ENCODE measurements around the gene STRBP.
"Not testable (repeated sequence)": the region's sequence is repeated elsewhere in the genome, so short reads cannot be mapped to it uniquely, and the experiment has no call there.

The STRBP gene

DNA sequence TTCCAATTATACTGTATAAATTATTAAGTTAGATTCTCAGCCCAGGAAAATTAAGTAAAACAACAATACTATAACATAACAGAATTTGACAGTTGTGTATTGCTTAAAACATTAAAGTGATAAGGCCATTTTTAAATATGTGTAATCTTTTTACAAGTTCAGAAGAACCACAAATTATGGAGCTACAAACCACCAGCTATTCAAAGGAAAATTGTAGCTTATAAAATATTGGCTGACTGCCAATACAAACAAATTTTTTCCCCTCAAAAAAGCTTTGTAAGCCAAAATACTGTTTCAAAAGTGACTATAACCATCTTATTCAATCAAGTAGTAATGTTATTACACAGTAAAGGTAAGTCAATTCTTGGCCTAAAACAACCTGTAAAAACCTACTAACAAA is 21.9 kb downstream of the STRBP start:
- no peak for DNase-seq

GRCh38 chr9:123239726-123240125 is 28.7 kb downstream of the STRBP start:
- DNase-seq, result no peak

DNA sequence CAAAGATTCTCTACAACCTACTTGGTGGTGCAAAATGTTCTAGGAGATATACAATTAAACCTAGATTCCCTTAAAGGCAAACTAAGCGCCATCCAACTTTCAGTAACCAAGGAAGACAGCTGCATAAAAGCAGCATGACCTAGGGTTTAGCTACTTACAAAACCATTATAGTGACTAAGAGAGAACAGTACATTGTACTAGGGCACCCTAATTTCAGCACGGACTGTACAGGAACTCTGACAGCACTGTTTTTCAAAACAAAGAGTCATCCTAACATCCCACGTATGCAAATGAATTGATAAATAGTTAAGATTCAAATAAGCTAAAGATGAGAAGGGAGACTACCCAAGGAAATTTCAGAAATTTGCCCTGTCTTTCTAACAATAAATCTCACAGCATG is 30.0 kb downstream of the STRBP start:
- DNase-seq, result no peak

DNA sequence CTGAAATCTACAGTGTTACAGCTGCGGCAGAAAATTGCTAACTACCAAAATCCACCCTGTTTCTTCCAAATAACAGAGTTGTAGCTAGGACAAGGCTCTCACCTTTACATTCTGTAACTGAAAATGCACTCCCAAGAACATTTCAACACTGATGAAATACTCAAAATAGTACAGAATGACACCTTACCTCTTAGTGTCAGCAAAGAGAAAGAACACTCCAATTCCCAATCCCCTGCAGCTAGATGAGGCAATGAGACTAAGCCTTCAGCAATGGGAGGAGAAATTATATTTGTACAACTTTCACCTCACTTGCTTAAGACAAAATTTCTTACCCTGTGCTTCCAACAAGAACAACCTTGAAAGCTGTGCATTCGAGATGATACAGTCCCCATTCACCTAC is 31.2 kb downstream of the STRBP start:
- no peak for DNase-seq

DNA sequence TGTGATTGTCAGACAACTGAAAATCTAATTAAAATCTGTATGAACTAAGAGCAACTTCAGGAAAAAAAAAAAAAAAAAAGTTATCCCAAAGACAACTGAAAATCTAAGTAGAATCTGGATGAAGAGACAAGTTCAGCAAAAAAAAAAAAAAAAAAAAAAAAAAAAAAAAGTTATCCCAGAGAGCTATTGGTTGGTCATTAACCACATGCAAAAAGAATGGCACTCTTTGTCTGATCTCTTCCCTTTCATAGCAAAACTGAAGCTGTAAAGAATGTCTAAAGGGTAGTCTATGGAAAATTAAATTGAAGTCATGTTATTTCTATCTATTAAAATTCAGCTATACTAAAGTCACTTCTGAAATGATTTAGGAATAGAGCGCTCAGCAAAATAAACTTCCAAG is 32.9 kb downstream of the STRBP start:
- DNase-seq, result no peak

- no peak for DNase-seq
Measured at GRCh38 chr9:123234853-123235252, 33.5 kb downstream of the STRBP start.

GRCh38 chr9:123232332-123232731 is 36.1 kb downstream of the STRBP start:
- no peak for DNase-seq

- no peak for DNase-seq
Measured at GRCh38 chr9:123231421-123231820, 37.0 kb downstream of the STRBP start.

GRCh38 chr9:123228967-123229366 is 39.4 kb downstream of the STRBP start:
- DNase-seq, result no peak

DNA sequence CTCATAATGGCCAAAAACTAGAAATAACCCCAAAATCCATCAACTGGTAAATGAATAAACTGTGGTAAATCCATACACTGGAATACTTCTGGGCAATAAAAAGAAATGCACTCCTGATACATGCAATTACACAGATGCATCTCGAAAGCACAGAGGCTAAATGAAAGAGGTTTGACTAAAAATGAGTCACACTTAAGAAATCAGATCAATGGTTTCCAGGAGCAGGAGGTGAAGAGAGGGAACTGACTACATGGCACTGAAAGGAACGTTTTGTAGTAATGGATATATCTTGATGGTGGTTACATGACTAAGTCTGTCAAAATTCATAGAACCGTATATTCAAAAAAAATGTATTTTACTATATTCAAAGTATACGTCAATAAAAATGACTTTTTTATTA is 42.4 kb downstream of the STRBP start:
- DNase-seq, result no peak

DNA sequence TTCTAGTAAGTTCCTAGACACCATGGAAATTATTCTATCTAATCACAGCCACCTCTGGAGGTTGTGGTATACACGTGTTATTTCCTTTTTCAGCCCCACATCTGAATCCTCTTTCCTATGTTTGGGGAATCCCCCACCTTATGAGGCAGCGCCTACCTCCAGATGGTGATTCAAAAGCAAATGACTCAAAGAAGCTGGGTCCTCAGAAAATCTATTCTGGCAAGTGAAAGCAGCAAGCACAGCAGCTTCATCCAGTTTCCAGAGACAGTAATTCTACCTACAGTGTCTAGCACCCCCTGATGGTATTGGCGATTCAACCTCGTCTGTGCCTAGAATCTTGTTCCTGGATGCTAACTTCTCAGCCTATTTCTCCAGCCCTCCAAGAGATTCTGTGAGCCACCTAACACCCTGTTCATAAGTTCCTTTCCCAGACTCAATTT is 43.0 kb downstream of the STRBP start:
- peak; percentile 50 to 65 for DNase-seq

DNA sequence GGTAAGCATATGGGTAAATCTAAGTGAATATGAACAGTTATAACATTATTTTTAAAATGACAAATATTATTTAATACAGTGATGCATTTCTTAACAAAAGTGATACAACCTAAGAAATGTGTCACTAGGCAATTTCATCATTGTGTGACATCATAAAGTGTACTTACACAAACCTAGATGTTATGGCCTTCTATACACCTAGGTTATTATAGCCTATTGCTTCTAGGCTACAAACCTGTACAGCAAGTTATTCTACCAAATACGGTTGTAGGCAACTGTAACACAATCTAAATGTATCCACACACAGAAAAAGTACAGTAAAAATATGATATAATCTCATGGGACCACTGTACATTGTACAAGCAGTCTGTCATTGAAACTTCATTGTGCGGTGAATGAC is 48.3 kb downstream of the STRBP start:
- no peak for DNase-seq

- DNase-seq, result no peak
Measured at GRCh38 chr9:123218831-123219230, 49.6 kb downstream of the STRBP start.

DNA sequence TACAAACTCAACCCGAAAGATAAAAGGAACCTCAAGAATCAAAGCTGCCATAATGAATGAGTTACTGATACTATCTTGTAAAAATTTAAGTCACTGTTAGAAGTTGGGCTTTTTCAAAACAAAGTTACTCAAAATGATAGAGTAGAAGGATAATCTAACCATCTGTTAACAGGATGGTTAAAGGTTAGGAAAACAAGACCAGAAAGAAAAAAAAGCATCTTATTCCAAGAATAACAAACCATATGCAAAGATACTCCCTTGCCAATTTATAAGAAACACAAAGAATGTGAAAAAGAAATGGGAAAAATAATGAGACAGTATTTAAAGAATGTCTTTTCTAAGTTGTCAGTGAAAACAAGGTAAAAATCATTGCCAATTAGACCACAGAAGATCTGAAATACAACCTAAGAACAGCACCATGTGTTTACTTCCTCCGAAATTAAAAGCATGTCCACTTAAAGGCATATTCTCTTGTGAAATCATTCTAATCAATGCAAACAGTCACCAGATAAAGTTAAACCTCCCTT is 51.2 kb downstream of the STRBP start:
- no peak for DNase-seq

DNA sequence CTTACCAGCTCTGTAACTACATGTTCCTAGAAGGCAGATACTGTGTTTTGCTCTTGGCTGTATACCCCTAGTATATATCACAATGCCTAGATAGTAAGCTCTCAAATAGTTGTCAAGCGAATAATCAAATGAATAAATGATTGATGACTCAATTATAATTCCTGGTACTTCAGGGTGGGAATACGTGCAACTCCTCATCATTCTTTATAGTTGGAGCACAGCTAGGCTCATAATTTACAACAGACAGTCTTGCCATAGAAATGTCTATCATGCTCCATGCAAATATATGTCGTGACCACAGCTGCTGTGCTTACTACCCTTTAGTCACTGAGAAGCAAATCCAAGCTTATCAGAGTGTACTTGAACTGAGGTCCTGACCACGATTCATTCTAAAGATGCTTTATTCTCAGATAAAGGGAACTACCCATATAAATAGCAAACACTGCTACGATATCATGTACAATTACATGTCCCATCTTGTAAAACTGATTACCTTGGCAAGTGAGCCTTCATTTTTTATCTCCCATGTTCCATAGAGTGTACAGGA is 52.1 kb downstream of the STRBP start:
- no peak for DNase-seq

DNA sequence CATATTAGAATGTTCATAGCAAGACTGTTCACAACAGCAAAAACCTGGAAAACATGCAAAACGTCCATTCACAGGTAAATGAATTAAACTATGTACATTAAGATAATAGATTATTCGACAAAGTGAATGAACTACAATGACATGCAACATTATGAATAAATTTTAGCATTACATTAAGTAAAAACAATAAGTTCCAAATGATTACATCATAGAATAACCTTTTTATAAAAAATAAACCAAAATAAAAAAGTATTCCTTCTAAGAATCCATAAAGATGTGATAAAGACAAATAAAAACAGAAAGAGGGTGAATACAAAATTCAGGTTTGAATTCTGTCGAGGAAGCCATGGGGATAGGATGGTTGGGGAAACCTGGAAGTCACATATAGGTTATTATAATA is 57.3 kb downstream of the STRBP start:
- DNase-seq, result no peak

DNA sequence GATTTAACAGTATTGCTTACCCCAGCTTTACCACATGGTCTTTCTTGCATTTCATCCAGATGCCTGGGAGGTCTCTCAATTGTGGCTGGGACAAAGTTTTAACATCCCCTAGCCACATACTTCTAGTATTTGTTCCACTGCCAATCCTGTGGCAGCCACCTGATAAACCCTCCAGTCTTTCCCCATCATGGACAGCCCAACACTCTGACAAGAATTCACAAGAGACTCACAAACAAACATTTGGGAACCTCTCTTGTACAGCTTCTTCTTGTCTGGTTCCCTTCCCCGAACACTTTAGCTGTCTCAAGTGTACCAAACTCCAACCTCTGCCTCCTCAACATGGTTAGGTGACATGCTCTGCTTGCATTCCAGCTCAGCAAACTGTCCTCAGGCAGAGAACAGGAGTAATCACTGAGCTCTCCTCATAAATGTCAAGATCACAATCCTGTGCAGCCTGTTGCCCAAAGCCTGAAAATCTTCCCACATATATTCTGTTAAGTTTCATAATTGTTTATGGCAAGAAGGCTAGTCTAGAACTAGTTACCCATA is 59.7 kb downstream of the STRBP start:
- DNase-seq, result no peak

GRCh38 chr9:123206065-123206464 is 62.3 kb downstream of the STRBP start:
- no peak for DNase-seq

DNA sequence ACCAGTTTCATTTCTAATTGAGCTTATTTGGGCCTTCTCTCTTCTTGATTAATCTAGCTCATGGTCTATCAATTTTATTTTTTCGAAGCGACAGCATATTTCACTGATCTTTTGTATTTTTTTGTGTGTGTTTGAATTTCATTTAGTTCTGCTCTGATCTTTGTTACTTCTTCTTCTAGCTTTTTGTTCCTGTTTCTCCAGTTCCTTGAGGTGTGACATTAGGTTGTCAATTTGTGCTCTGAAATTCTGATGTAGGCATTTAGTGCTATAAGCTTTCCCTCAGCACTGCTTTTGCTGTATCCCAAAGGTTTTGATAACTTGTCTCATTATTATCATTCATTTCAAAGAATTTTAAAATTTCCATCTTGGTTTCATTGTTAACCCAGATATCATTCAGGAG is 67.3 kb downstream of the STRBP start:
- DNase-seq, result no peak

GRCh38 chr9:123200469-123200868 is 67.9 kb downstream of the STRBP start:
- DNase-seq, result not testable (repeated sequence)

DNA sequence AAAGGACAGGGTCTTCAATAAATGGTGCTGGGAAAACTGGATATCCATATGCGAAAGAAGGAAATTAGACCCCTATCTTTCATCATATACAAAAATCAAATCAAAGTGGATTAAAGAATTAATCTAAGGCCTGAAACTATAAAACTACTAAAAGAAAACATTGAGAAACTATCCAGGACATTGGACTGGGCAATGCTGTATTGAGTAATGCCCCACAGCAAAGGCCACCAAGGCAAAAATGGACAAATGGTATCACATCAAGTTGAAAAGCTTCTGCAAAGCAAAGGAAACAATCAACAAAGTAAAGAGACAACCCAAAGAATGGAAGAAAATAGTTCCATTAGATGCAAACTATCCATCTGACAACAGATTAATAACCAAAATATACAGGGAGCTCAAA is 72.3 kb downstream of the STRBP start:
- DNase-seq, result no peak

DNA sequence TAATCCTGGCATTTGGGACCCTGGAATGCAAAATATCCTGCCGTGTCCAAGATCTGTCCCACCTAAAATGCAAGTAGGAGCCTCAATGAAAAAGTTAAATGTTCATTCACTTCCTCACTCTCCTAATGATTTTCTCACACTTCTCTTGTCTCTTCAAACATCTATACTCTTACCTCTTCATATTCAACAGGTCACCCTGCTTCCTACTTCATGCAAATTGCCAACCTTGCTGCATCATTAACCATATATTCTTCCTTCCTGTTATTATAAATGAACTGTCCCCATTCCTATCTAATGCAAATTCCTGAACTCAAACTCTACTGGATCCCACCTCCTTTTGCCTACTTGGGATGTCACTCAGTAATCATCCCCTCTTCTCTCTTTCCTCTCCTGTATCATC is 74.4 kb downstream of the STRBP start:
- no peak for DNase-seq

- no peak for DNase-seq
Measured at GRCh38 chr9:123191680-123192079, 76.7 kb downstream of the STRBP start.

- DNase-seq, result no peak
Measured at GRCh38 chr9:123191260-123191659, 77.1 kb downstream of the STRBP start.

DNA sequence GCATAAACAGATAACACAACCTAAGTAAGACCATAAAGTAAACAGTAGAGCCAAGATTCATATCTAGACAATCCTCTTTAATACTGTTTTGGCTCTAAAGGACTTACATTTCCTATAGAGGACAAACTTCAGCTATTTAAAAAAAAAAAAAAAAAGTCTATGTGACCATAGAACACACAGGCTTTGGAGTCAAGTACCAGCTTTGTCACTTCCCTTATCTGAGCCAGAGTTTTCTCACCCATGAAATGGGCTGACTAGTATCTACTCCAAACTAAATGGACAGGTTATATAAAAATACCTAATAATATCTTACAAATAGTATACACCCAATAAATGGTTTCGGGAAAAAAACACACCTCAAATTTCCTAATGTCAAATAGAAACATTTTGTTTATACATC is 81.3 kb downstream of the STRBP start:
- no peak for DNase-seq
